Endothelial cell of umbilical vein (primary cell): ENCODE results near the gene CROCC. TPM values are rescaled to one million over a fixed set of nuclear protein-coding genes. Genes with fewer than 3 reads are reported as not detected.

Source experiments
- BruUV-seq: library from RNA; stranded (reverse); fragments of 400-500 nt; replicated peaks from 2 replicates; lab custom pipeline; 2021; lab: Mats Ljungman, UMichigan
- CTCF ChIA-PET: fragments of 300-600, 350-600 bp; sonication (Branson Sonifier 250); formaldehyde crosslinking; loops from one replicate; lab custom pipeline; 2021; ENCODE audit warnings: antibody characterized with exemption, inconsistent platforms; lab: Charles Lee
- POLR2A ChIA-PET: fragments of 300-600, 350-600 bp; sonication (Branson Sonifier 250); formaldehyde crosslinking; loops from one replicate; lab custom pipeline; 2021; ENCODE audit warnings: antibody characterized with exemption, inconsistent platforms; lab: Charles Lee
- DNase-seq: peaks from one replicate; pipeline ENCODE4 v3.0.0-alpha.2; 2011; ENCODE audit warnings: low read depth, low spot score
- FAIRE-seq: peaks from 2 replicates; lab custom pipeline; 2011; peaks lifted over from hg19 to GRCh38; lab: Jason Lieb, UNC
- H2AFZ ChIP-seq: 2 replicates; pipeline ENCODE4 v1.6.0; 2012; ENCODE audit warnings: low read depth, low read length, control low read depth, inconsistent platforms
- H3K27ac ChIP-seq: 2 replicates; pipeline ENCODE4 v1.5.1; 2011; ENCODE audit warnings: low read depth, mild to moderate bottlenecking, control low read depth, low read length, moderate library complexity; ENCODE audit not compliant: insufficient read depth
- H3K27me3 ChIP-seq, 2 experiments: 2 replicates each; pipeline versions ENCODE4 v1.6.0 to v1.6.1; 2011; ENCODE audit warnings: low read length in 2 of 2, mixed read lengths in 1 of 2; ENCODE audit not compliant: control insufficient read depth in 2 of 2, insufficient read depth in 2 of 2
- H3K36me3 ChIP-seq, 2 experiments: 2 replicates in 1 of 2; 3 replicates in 1 of 2; pipeline ENCODE4 v1.5.1; 2011; ENCODE audit warnings: low read length in 2 of 2, mild to moderate bottlenecking in 1 of 2, moderate library complexity in 1 of 2; ENCODE audit not compliant: control insufficient read depth in 2 of 2, insufficient read depth in 2 of 2; ENCODE audit errors: extremely low read depth in 1 of 2
- H3K4me1 ChIP-seq: 3 replicates; pipeline ENCODE4 v1.5.1; 2011; ENCODE audit warnings: mild to moderate bottlenecking, low read length; ENCODE audit not compliant: control insufficient read depth, insufficient read depth; ENCODE audit errors: extremely low read depth
- H3K4me2 ChIP-seq: 2 replicates; pipeline ENCODE4 v1.6.1; 2011; ENCODE audit warnings: low read length, control low read depth, mixed read lengths; ENCODE audit not compliant: insufficient read depth
- H3K4me3 ChIP-seq, 3 experiments: fragments of 200-600 bp in 1 of 3; sonication (generic), shearing (Covaris generic) in 1 of 3; replicated peaks in 1 of 3; 2 replicates each; pipeline ENCODE4 v1.5.1; 2011 to 2016; ENCODE audit warnings: control low read depth in 3 of 3, low read length in 3 of 3, mild to moderate bottlenecking in 2 of 3, inconsistent platforms in 1 of 3, low read depth in 1 of 3, moderate library complexity in 1 of 3; ENCODE audit not compliant: insufficient read depth in 1 of 3
- H3K79me2 ChIP-seq: 2 replicates; pipeline ENCODE4 v1.6.0; 2012; ENCODE audit warnings: low read length, inconsistent platforms; ENCODE audit not compliant: control insufficient read depth, insufficient read depth
- H3K9ac ChIP-seq: replicated peaks from 2 replicates; pipeline ENCODE3; 2011; ENCODE audit warnings: low read length, control low read depth; ENCODE audit not compliant: insufficient read depth; ENCODE audit errors: extremely low read depth
- H3K9me1 ChIP-seq: replicated peaks from 3 replicates; pipeline ENCODE4 v1.6.0; 2011; ENCODE audit warnings: mild to moderate bottlenecking, low read length; ENCODE audit not compliant: control insufficient read depth, insufficient read depth; ENCODE audit errors: extremely low read depth
- H3K9me3 ChIP-seq: replicated peaks from 2 replicates; pipeline ENCODE4 v1.5.1; 2012; ENCODE audit warnings: low read length, inconsistent platforms; ENCODE audit not compliant: control insufficient read depth, insufficient read depth
- H4K20me1 ChIP-seq: replicated peaks from 2 replicates; pipeline ENCODE3; 2011; ENCODE audit warnings: mild to moderate bottlenecking, low read length; ENCODE audit not compliant: control insufficient read depth, insufficient read depth; ENCODE audit errors: extremely low read depth
- CTCF ChIP-seq, 2 donors: IDR thresholded peaks; 1 replicate in 1 of 2; 2 replicates in 1 of 2; pipeline ENCODE4 v1.5.1; 2011; ENCODE audit warnings: low read length in 2 of 2, mild to moderate bottlenecking in 2 of 2, moderate library complexity in 2 of 2, control low read depth in 1 of 2, inconsistent platforms in 1 of 2, low read depth in 1 of 2; ENCODE audit not compliant: insufficient read depth in 1 of 2; ENCODE audit errors: extremely low read depth in 1 of 2
- EZH2 ChIP-seq: IDR thresholded peaks from 2 replicates; pipeline ENCODE4 v1.6.1; 2012; ENCODE audit warnings: borderline replicate concordance, low read depth, mild to moderate bottlenecking, moderate library complexity, low read length, inconsistent platforms; ENCODE audit not compliant: severe bottlenecking
- FOS ChIP-seq: IDR thresholded peaks from 2 replicates; pipeline ENCODE4 v1.6.1; 2011; ENCODE audit warnings: mild to moderate bottlenecking, low read length, moderate library complexity, borderline replicate concordance; ENCODE audit not compliant: insufficient read depth
- GATA2 ChIP-seq: IDR thresholded peaks from 2 replicates; pipeline ENCODE4 v1.7.0; 2011; ENCODE audit warnings: low read depth, mild to moderate bottlenecking, moderate library complexity, mixed read lengths, low read length; ENCODE audit not compliant: insufficient read length, insufficient read depth
- JUN ChIP-seq: IDR thresholded peaks from 2 replicates; pipeline ENCODE4 v1.6.1; 2011; ENCODE audit warnings: borderline replicate concordance, low read depth; ENCODE audit not compliant: insufficient read length, insufficient read depth
- MAX ChIP-seq: IDR thresholded peaks from 2 replicates; pipeline ENCODE4 v1.6.1; 2011; ENCODE audit not compliant: insufficient read depth, insufficient read length
- MYC ChIP-seq: IDR thresholded peaks from one replicate; pipeline ENCODE4 v1.6.1; 2011; ENCODE audit warnings: mild to moderate bottlenecking, low read depth, low read length
- POLR2A ChIP-seq: IDR thresholded peaks from 2 replicates; pipeline ENCODE4 v1.6.1; 2012; ENCODE audit warnings: low read depth, mild to moderate bottlenecking, control low read depth, low read length
- POLR2AphosphoS5 ChIP-seq: IDR thresholded peaks from 2 replicates; pipeline ENCODE4 v1.6.1; 2012; ENCODE audit warnings: low read depth, mild to moderate bottlenecking, control low read depth, low read length, moderate library complexity; ENCODE audit not compliant: insufficient read depth
- dilution Hi-C: fragments of 300-500 bp; cut with MboI; formaldehyde crosslinking; loops from one replicate; pipeline ENCODE4 v1.15.0; 2019; ENCODE audit warnings: low sequenced_read_pairs; ENCODE audit not compliant: extremely low pct_ligation_motif_present
- intact Hi-C: fragments of 100-400 bp; cut with micrococcal nuclease; formaldehyde crosslinking; loops from one replicate; pipeline ENCODE4 v1.10.0; 2022
- polyA plus RNA-seq, 4 experiments: library from polyadenylated mRNA; depleted of rRNA in 3 of 4; stranded (reverse) in 3 of 4; unstranded in 1 of 4; fragments of >200 nt; gene quantifications; 2 replicates each; pipeline versions ENCODE4 v1.2.1 to v1.2.3, GENCODE V29; 2011 to 2012; ENCODE audit warnings: missing spikeins in 1 of 4
- total RNA-seq: library from RNA; stranded (reverse); gene quantifications from 2 replicates; pipeline ENCODE4 v1.2.3, GENCODE V29; 2021

The CROCC gene
- total and polyA plus RNA-seq, 2 donors (not counting 3 experiments of a cell fraction or from before 2014, with no cell fraction given) = 18.3 to 35.5 TPM

- Histone ChIP-seq H3K4me3 (peak overlapping the region; percentile 33 to 72 (median 52)), H3K4me1 (peaks cover 19% of the 10 kb centered on the region), H3K4me2 (peak overlapping the region; percentile 34), H3K36me3 (peaks cover 0 to 22% of the 10 kb centered on the region in 2 experiments), H3K9ac (peak overlapping the region; percentile 58), H3K79me2 (no peaks in the 10 kb centered on the region), H3K27me3 (no peaks in the 10 kb centered on the region), H3K9me3 (no peaks in the 10 kb centered on the region), H4K20me1 (no peaks in the 10 kb centered on the region), H3K9me1 (no peaks in the 10 kb centered on the region), H2AFZ (peak overlapping the region; percentile 52), H3K27ac (no peak overlapping the region)
- POLR2A ChIA-PET = interaction anchor here (1.2 kb wide), 1 partner anchor 22 kb away, joined by 8 read pairs; no protein-coding TSS in a partner anchor
- FAIRE-seq (no peak), DNase-seq (no peak)
- CTCF ChIA-PET = interaction anchor here (0.8 to 4.5 kb wide), 4 partner anchors 8 to 28 kb away, joined by 3 to 25 read pairs (median 10); no protein-coding TSS in a partner anchor
- dilution Hi-C loops = no loop called here
- TF ChIP-seq JUN = no peak
- TF ChIP-seq MAX = no peak
- TF ChIP-seq FOS = no peak
- no peak for TF ChIP-seq POLR2AphosphoS5
- TF ChIP-seq EZH2 = no peak
- TF ChIP-seq POLR2A = no peak
- TF ChIP-seq MYC = no peak
- TF ChIP-seq GATA2 = no peak
- no peak for TF ChIP-seq CTCF (IDR thresholded peaks at IDR 0.05; ENCODE audit: extremely low read depth in 1 of 2, insufficient read depth in 1 of 2, low read depth in 1 of 2, low read length in 2 of 2)
- intact Hi-C loops = no loop called here
- BruUV-seq = no TSS peak
Observed at GRCh38 chr1:16979475-16980327, 58.0 kb downstream of the CROCC start.
